GM18868 (cell line): ENCODE results near the gene PAM.
"Not testable (repeated sequence)": the region's sequence is repeated elsewhere in the genome, so short reads cannot be mapped to it uniquely, and the experiment has no call there.

Experiments used
- ATAC-seq: cut with Tn5 transposase; IDR thresholded peaks from one replicate; pipeline ENCODE4 v1.9.1; 2021; ENCODE audit warnings: mild to moderate bottlenecking, moderate library complexity; ENCODE audit not compliant: unreplicated experiment

PAM gene

DNA sequence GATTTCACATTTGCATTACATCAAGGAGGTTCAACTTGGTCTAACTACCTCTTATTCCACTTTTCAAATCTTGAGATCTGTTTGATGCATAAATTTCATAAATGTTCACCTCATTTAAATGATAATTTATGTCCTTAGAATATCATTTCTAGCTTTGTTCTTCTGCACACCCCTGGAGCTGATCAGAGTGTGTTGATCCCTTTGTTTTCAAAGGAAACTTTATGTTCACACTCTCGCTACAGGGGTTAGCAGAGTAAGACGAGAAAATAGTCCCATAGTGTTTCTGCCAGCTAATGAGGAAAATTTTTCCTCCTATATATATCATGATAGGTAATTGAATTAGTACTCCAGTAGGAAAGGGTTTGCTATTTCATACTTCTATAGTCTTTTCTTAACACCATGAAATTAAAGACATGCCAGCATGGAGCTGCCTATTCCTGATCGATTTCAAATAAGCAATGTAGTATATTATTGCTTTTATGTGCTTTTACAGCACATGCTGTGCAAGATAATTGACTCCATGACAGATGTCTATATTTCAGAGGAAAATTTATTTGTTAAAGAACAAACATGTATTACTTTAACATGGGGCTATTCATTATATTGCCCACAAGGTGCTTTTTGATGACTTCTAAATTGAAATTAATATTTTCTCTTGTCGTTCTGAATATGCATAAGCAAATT lies 4.8 kb upstream of the PAM start:
- no peak for ATAC-seq

DNA sequence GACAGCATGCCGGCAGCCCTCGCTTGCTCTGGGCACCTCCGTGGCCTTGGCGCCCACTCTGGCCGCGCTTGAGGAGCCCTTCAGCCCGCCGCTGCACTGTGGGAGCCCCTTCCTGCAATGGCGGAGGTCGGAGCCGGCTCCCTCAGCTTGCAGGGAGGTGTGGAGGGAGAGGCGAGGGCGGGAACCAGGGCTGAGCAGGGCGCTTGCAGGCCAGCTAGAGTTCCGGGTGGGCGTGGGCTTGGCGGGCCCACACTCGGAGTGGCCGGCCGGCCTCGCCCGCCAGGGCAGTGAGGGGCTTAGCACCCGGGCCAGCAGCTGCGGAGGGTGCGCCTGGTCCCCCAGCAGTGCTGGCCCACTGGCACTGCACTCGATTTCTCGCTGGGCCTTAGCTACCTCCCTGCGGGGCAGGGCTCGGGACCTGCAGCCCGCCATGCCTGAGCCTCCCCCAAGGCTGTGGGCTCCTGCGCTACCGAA lies 3.2 kb upstream of the PAM start:
- ATAC-seq: not testable (repeated sequence)

DNA sequence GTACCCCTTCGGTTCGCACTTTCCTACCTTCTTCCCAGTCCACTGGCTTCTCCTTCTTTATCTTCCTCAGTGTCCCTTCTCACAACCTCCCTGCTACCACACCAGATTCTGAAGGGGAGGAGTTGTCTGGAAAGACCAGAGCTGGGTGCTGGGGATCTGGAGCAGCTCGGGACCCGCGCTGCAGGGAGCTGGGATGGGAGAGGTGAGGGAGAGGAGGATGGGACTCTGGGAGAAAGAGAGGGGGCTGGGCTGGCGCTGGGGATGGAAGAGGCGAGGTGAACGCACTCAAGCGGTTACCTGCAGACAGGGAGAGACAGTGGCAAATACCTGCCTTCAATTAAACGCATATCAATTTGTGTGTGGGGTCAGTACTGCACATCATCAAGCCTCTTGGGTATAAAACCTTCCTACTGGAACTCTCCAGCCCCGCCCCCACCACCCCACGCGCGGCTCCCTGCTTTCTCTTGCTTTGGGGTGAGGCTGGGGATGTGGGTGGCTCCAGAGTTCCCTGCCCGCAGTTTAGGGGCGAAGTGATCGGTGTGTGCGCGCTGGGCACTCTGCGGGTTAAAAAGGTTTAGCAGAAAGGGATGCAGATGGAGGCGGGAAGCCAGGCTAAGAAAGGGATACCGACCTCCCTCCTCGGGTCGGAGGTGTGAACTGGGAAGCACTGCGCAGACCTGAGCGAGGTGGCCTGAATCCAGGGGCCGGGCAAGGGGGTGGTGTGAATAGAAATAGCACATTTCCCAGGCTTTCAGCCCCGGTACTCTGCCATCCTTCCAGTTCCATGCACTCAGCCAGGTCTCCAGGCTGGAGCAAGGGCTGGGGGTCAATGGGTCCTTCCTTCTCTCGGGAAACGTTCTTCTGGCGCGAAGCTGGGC lies 977 bp upstream of the PAM start:
- no peak for ATAC-seq

DNA sequence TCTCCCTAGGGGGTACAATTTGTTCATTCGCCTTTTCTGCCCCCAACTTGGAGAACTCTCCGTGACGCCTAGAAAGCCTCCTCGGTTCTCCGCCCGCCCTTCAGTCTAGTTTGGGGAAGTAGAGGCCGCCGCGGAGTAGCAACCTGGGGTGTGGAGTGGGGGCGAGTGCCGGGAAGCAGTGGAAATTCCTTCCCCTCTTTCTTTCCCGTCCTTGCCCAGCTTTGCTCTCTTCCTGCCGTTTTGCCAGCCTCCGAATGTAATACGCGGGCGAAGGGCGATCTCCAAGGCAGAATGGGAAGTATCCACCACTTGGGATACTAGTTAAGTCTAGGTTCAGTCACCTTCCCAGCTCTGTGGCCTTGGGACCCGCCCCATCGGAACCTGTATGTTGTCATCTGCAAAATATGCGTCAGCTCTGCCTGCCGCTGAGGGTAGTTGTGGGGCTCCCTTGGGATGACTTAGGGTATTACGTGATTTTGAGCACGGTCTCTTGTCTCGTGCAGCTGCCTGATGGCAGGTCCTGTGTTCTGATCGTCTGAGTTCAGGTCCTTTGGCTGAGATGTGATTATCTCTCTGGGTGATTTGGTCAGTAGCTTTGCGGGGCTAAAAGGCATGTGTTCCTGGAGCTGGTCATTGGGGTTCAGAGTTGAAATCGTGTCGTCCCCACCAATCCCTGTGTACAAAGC lies 724 bp downstream of the PAM start:
- peak; percentile 68 for ATAC-seq

DNA sequence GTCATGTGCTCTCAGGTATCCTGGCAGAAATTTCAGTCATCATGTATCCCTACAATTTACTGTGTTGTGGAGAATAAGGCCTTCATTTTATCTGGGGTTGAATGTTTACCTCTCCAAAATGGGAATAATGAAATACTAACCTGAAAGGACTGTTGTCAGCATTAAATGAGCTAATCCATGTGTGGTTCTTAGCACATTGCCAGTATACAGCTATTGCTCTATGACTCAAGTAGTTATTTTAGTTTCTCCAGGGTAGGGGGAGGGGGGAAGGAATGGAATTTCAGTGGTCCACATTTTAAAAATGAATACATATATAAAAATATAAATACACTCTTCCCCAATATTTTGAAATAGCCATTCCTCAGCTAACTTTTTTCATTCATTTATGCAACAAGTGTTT lies 3.5 kb downstream of the PAM start:
- ATAC-seq: no peak

DNA sequence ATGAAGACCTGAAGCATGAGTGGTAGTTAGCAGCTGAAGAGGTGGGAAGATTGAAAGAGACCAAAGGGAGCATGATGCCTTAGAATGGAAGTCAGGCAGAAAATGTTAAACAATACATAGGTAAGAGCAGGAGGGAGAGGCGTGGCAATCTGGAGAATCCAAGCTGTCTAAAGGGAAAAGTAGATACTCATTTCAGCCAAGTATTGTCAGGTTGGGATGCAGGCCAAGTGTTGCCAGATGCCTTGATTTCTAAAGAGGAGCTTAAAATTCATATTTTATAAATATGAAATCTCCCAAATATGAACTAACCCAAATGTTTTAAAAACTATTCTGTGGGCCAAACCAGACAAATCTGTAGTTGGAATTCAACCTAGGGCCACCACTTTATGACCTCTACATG lies 4.2 kb downstream of the PAM start:
- no peak for ATAC-seq

DNA sequence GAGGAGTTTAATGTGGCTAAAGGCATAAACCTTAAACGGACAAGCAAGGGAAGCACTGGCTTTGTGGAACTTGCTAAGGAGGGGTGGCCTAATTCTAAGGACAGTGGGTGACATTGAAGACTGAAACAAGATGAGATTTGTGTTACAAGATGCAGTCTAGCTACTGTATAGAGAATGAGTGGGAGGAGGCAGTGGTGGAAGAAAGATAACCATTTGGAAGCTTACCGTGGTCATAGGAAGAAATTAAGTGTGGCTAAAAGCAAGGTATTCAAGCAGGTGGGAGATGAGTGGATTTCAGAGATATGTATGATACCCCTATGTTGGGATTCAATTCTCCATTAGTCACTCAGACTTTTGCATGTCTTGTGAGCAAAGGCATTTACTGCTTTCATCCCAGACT lies 4.6 kb downstream of the PAM start:
- ATAC-seq: no peak

DNA sequence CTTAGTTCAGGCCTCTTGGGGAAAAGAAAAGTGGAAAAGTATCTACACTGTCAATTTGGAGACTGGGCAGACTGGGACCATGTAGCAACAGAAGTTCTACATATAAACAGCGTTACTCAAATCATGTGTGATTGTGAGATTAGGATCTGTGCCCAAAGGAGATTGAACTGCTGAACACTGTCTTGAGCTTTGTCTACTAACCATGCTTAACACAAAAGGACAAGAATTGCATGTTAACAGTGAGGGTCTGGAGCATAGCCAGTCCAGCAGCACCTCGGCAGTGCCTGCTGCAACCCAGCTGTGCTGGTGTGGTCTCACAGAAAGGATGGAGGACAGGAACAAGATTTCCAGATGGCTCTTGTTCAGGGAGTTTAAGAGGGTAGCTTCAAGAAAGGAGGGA lies 5.7 kb downstream of the PAM start:
- no peak for ATAC-seq

- peak; percentile 69 for ATAC-seq
Measured at GRCh38 chr5:102762095-102762534, 7.0 kb downstream of the PAM start.

DNA sequence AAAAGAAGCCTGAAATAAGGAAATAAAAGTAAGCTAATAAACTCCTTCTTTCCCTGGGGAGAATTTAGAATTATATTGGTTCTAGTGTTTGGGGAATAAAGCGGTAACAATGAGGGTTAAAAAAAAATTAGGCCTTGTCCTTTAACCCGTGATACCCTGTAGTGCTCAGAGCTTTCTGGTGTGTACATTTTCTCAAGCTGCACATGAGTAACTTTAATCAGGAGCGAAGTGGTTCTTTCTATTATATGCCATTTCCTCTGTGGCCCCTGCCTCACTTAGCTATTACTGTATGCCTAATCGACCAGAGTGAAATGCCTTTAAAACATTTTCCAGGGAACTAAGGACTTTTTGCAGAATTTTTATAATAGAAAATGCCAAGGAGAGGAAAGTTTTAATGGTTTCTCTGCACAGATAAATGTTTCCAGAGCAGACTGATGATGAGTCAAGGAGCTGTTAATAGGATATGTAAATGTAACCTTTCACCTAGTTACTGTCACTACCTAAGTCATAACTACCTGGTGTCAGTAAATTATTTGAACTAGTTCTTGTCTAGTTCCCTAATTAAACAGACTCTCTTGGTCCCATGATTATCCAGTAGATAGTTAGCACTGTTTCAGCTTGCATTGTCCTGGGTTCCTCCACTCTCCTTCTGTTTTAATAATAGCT lies 7.6 kb downstream of the PAM start:
- ATAC-seq: no peak

GRCh38 chr5:102763734-102764133 lies 8.6 kb downstream of the PAM start:
- ATAC-seq: no peak

GRCh38 chr5:102764381-102765004 lies 9.4 kb downstream of the PAM start:
- ATAC-seq: no peak

- ATAC-seq: no peak
Measured at GRCh38 chr5:102765350-102765749, 10.2 kb downstream of the PAM start.

- no peak for ATAC-seq
Measured at GRCh38 chr5:102766295-102767090, 11.4 kb downstream of the PAM start.

- ATAC-seq: no peak
Measured at GRCh38 chr5:102767862-102768261, 12.8 kb downstream of the PAM start.

- ATAC-seq: no peak
Measured at GRCh38 chr5:102770803-102771202, 15.7 kb downstream of the PAM start.

DNA sequence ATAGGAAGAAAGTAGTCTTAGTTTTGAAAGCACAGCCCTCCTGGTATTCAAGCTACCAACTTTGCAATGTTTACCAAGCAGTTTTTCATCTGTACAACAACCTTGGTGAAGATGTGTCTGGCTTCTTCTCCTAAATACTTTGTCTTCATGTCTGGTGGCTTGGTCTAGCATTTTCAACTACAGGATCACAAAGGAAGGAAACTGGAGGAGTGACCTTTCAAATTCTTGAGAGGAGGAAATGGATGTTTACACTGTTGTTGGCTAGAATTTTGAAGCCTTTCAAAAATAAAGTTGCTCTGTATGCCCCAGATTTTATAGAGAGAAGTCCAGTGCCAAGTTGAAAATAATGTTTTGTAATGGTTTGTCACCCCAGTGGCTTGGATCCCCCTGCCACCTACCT lies 16.3 kb downstream of the PAM start:
- no peak for ATAC-seq

GRCh38 chr5:102772273-102772672 lies 17.2 kb downstream of the PAM start:
- no peak for ATAC-seq

GRCh38 chr5:102773133-102773532 lies 18.0 kb downstream of the PAM start:
- no peak for ATAC-seq

GRCh38 chr5:102775756-102776155 lies 20.7 kb downstream of the PAM start:
- not testable (repeated sequence) for ATAC-seq
